Omental fat pad (tissue), 4 donors: ENCODE measurements around the gene GLTP. TPM values are rescaled to one million over a fixed set of nuclear protein-coding genes. Genes with fewer than 3 reads are reported as not detected.

Experiments used
- ATAC-seq: fragments of 150-250 bp; one replicate; pipeline ENCODE4 v1.9.1; 2016; ENCODE audit warnings: mild to moderate bottlenecking, moderate library complexity; ENCODE audit not compliant: low FRiP score
- DNase-seq: peaks from one replicate; pipeline ENCODE4 v3.0.0-alpha.2; 2019; ENCODE audit warnings: low spot score
- CTCF ChIP-seq, 3 donors: fragments of 450-650 bp; IDR thresholded peaks; one replicate each; pipeline ENCODE4 v1.5.1; 2016 to 2017; ENCODE audit warnings: antibody characterized with exemption in 3 of 3, mild to moderate bottlenecking in 3 of 3, moderate library complexity in 2 of 3
- total RNA-seq, 4 donors: library from RNA; depleted of rRNA; stranded (reverse); fragments of >200 nt; gene quantifications; one replicate each; pipeline ENCODE4 v1.1.0, GENCODE V29; 2016

GLTP gene
- total RNA-seq, 4 donors from 2014 or later, result 28.5 to 42.7 (median 36.5) TPM

- TF ChIP-seq CTCF (IDR thresholded peaks at IDR 0.05), result no peak
- DNase-seq (no peak), ATAC-seq (no peak)
Measured at GRCh38 chr12:109815757-109816617, 64.4 kb downstream of the GLTP start.

- ATAC-seq, result no peak
- TF ChIP-seq CTCF (IDR thresholded peaks at IDR 0.05), result no peak
- no peak for DNase-seq
Measured at GRCh38 chr12:109815225-109815624, 65.1 kb downstream of the GLTP start.

- DNase-seq (no peak), ATAC-seq (no peak)
- no peak for TF ChIP-seq CTCF (IDR thresholded peaks at IDR 0.05)
Measured at GRCh38 chr12:109814600-109815150, 65.7 kb downstream of the GLTP start.

- no peak for TF ChIP-seq CTCF (IDR thresholded peaks at IDR 0.05)
- ATAC-seq, result no peak
- DNase-seq, result no peak
Measured at GRCh38 chr12:109813810-109814416, 66.4 kb downstream of the GLTP start.

- DNase-seq (no peak), ATAC-seq (no peak)
- TF ChIP-seq CTCF (IDR thresholded peaks at IDR 0.05), result no peak
Measured at GRCh38 chr12:109811624-109811995, 68.7 kb downstream of the GLTP start.

- no peak for DNase-seq
- TF ChIP-seq CTCF (IDR thresholded peaks at IDR 0.05), result no peak
- ATAC-seq, result no peak
Measured at GRCh38 chr12:109810954-109811623, 69.3 kb downstream of the GLTP start.
